Measurements from ENCODE around the gene ACBD6.

ACBD6 gene

GRCh38 chr1:180269645-180270529 lies 232.5 kb downstream of the ACBD6 start:
- no peak for DNase-seq (ENCODE audit: low read depth)

- DNase-seq (ENCODE audit: low read depth) = no peak
These were observed 233.8 kb downstream of the ACBD6 start for GRCh38 chr1:180268556-180269075.

GRCh38 chr1:180267761-180268555 lies 234.4 kb downstream of the ACBD6 start:
- no peak for DNase-seq (ENCODE audit: low read depth)

- no peak for DNase-seq (ENCODE audit: low read depth)
These were observed 235.2 kb downstream of the ACBD6 start for GRCh38 chr1:180267211-180267561.

GRCh38 chr1:180266275-180267210 lies 235.8 kb downstream of the ACBD6 start:
- DNase-seq (ENCODE audit: low read depth) = no peak

- DNase-seq (ENCODE audit: low read depth) = no peak
These were observed 236.5 kb downstream of the ACBD6 start for GRCh38 chr1:180265871-180266270.

GRCh38 chr1:180265201-180265600 lies 237.2 kb downstream of the ACBD6 start:
- no peak for DNase-seq (ENCODE audit: low read depth)

- DNase-seq (ENCODE audit: low read depth) = no peak
These were observed 237.8 kb downstream of the ACBD6 start for GRCh38 chr1:180264595-180264994.

GRCh38 chr1:180262628-180263488 lies 239.5 kb downstream of the ACBD6 start:
- DNase-seq (ENCODE audit: low read depth) = no peak

GRCh38 chr1:180261524-180262155 lies 240.7 kb downstream of the ACBD6 start:
- DNase-seq (ENCODE audit: low read depth) = no peak

- no peak for DNase-seq (ENCODE audit: low read depth)
These were observed 241.3 kb downstream of the ACBD6 start for GRCh38 chr1:180261030-180261429.

- no peak for DNase-seq (ENCODE audit: low read depth)
These were observed 241.8 kb downstream of the ACBD6 start for GRCh38 chr1:180260541-180260940.

GRCh38 chr1:180259431-180260338 lies 242.7 kb downstream of the ACBD6 start:
- DNase-seq (ENCODE audit: low read depth) = no peak

GRCh38 chr1:180258935-180259334 lies 243.4 kb downstream of the ACBD6 start:
- DNase-seq (ENCODE audit: low read depth) = no peak

- no peak for DNase-seq (ENCODE audit: low read depth)
These were observed 244.1 kb downstream of the ACBD6 start for GRCh38 chr1:180258290-180258689.

GRCh38 chr1:180257486-180257885 lies 244.9 kb downstream of the ACBD6 start:
- DNase-seq (ENCODE audit: low read depth) = no peak

- no peak for DNase-seq (ENCODE audit: low read depth)
These were observed 245.4 kb downstream of the ACBD6 start for GRCh38 chr1:180257028-180257386.

- no peak for DNase-seq (ENCODE audit: low read depth)
These were observed 245.9 kb downstream of the ACBD6 start for GRCh38 chr1:180256341-180257027.
